Stimulated activated CD8-positive, alpha-beta memory T cell treated with anti-CD3 and anti-CD28 coated beads, Interleukin-15, amount 100 ng/mL, for 24 hours (primary cell): ENCODE measurements around the gene PHPT1.

Experiments used
- DNase-seq: peaks from one replicate; pipeline ENCODE4 v3.0.0-alpha.2; 2020; ENCODE audit warnings: low read depth

Gene PHPT1

DNA sequence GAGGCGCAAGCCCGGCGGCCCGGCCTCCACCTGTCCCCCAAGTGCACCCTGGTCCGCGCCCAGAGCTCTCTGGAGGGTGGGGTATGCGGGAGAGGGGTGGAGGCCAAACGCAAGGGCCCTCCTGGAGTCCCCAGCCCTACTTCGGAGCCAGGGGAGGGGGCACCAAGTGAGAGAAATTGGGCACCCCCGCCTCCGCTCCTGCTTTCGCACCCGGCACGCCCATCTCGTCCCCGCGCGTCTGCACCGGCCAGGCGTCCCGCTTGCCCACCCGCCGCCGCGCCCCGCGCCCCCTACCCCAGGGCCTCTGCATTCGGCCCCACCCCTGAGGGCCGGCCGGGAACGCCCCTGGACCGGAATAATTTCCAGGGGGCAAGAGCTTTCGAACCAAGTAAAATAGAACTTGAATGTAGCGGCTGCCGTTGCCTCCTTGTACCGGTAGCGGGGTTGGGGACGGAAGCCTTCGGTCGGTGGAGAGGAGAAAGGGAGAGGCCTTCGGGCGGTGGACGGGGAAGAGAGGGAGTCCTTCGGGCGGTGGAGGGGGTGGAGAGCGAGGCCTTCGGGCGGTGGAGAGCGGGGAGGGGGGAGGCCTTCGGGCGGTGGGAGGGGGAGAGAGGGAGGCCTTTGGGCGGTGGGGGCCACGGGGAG, 694 bp upstream of the PHPT1 start:
- no peak for DNase-seq

DNA sequence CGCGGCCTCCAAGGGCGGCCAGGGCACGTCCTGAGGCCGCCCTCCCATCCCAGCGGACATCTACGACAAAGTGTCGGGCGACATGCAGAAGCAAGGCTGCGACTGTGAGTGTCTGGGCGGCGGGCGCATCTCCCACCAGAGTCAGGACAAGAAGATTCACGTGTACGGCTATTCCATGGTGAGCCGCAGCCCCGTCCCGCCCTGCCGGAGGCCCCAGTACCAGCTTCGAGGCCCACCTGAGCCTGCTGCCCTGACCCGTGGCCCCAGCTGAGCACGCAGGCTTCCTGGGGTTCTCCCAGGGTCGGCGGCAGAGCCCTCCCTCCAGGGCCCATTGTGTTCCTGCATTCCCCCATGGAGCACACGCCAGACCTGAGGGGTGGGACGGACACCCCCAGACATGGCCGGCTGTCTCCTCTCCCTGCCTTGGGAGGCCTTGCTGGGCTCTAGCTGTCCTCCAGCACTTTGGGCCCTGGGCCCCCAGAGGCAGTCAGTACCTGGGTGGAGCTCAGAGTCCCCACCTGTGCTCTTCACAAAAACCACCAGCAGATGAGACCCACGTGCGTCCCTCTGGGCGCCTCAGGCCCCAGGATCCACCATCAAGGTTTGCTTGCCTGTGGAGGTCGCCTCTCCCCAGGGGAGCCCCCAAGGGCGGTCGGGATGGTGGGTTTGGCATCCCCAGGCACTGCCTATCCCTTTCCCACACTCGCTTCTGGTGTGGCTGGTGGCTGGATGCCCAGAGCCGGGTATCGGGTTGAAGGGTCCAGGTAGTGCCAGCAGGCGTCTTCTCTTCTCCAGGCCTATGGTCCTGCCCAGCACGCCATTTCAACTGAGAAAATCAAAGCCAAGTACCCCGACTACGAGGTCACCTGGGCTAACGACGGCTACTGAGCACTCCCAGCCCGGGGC, 1.0 kb downstream of the PHPT1 start:
- DNase-seq, result no peak

DNA sequence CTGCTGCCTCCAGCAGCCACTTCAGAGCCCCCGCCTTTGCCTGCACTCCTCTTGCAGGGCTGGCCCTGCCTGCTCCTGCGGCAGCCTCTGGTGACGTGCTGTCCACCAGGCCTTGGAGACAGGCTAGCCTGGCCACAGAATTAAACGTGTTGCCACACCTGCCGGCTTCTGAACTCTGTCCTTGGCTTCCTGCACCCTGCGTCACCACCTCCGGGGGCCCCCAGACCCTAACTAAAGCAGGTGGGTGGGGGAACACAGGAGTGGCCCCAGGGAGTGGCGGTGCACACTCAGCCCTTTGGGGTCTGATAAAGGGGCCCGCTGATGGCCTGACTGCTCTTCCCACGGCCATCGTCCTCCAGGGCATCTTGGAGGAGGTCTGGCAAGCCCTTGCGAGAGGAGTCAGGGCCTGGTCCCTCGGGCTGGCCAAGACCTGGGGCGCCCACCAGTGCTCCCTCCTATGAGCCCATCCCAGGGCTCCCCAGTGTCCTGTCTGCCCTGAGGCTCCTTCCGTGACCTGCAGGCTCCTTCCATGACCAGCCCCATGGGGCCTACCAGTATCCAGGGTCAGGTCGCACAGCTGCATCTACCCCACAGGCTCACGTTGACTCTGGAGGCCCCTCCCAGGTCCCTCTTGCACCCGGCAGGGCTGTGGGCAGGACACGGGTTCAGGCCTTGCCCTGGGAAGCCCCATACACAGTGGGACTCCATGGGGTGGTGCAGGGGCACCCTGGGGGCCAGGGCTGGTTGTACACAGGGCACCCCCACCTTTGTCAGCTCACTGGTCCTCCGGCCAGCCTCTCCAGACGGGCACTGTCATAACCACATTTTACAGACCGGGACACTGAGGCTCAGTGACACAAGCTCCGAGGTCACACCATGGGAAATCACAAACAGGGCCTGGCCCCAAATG, 1.9 kb downstream of the PHPT1 start:
- DNase-seq, result no peak

DNA sequence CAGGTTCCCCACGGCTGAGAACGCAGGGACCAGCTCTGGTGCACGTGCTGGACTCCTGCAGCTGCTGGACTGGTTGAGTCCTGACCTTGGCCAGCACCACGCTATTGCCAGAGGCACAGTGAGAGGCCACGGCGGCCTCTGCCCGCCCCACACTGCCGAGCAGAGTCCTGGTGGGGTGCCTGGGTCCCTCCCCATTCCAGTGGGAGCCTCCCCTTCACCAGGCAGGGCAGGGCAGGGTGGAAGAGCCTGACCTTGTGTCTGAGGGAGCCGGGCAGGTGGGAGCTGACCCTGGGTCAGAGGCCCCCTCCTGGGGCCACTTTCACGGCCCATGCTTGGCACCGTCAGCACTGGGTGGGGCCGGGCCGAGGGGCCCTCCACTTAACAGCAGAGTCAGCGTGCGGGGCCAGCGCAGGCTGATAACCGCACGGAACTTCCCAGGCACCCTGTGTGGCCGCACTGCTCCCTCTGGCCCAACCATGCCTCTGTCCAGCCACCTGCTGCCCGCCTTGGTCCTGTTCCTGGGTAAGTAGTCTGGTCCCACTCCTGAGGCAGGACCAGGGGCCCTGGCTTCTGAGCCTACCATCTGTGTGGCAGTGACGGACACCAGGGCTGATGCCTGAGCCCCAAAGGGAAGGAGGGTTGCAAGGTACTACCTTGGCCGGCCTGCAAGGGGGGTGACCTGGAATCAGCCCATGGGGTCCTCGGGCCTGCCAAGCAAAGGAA, 2.9 kb downstream of the PHPT1 start, which contains the start of gene MAMDC4:
MAMDC4 (plus strand) TSS at position 406 of the 723 bp plus-strand sequence; CDS start at position 477, 71 bp downstream.
- DNase-seq, result no peak

DNA sequence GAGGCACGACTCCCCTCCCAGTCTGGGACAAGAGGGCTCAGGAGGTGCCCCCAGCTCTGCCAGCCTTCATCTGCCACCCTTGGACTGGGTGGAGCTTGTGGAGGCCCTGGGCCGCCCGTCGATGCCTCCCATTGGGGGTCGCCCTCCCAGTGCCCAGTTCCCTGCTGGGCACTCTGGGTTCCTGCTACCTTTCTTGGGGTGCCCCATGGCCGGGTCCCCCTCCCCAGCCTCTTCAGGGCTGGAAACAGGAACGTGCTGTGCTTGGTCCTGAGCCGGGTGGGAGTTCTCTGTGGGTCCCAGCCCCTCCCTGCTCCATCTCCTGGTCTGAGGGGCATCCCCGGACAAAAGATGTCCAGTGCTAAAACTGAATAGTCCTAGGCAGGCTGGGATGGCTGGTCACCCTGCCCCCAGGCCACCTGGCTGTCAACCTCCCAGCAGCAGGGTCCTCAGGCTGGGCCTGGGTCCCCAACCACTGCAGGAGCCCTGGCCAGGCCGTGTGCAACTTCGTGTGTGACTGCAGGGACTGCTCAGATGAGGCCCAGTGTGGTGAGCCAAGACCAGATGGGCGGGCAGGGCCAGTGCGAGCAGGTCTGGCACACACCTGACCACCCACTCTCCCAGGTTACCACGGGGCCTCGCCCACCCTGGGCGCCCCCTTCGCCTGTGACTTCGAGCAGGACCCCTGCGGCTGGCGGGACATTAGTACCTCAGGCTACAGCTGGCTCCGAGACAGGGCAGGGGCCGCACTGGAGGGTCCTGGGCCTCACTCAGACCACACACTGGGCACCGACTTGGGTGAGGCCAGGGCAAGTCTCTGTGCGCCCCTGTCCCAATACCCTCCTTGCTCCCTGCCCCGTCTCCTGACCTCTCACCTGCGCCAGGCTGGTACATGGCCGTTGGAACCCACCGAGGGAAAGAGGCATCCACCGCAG, 3.7 kb downstream of the PHPT1 start:
- DNase-seq, result no peak

DNA sequence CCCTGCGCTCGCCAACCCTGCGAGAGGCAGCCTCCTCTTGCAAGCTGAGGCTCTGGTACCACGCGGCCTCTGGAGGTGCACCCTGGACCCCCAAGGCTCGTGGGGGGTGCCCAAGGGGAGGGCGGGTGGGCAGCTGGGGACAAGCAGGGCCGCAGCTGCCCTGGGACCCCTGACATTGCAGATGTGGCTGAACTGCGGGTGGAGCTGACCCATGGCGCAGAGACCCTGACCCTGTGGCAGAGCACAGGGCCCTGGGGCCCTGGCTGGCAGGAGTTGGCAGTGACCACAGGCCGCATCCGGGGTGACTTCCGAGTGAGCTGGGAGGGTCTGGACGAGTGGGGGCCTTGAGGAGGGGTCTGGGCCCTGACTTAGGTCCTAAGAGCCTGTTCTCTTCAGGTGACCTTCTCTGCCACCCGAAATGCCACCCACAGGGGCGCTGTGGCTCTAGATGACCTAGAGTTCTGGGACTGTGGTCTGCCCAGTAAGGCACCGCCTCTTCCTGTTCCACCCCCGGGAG, 4.4 kb downstream of the PHPT1 start:
- DNase-seq, result no peak

DNA sequence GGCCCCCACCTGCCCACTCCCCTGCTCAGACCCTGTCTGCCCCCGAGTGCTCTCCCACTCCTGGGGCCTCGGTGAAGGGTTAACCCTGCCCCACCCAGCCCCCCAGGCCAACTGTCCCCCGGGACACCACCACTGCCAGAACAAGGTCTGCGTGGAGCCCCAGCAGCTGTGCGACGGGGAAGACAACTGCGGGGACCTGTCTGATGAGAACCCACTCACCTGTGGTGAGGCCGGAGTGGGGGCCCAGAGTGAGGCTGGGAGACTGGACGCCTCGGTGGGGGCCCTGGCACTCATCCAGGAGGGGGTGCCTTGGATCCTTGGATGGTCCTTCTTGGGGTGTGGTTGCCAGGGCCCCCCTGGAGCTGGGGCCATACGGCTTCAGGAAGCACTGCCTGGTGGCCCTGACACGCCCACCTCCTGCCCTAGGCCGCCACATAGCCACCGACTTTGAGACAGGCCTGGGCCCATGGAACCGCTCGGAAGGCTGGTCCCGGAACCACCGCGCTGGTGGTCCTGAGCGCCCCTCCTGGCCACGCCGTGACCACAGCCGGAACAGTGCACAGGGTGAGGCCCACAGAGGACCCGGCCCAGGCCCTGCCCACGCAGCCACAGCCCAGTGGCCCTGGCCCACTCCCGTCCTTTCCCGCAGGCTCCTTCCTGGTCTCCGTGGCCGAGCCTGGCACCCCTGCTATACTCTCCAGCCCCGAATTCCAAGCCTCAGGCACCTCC, 5.1 kb downstream of the PHPT1 start:
- no peak for DNase-seq

DNA sequence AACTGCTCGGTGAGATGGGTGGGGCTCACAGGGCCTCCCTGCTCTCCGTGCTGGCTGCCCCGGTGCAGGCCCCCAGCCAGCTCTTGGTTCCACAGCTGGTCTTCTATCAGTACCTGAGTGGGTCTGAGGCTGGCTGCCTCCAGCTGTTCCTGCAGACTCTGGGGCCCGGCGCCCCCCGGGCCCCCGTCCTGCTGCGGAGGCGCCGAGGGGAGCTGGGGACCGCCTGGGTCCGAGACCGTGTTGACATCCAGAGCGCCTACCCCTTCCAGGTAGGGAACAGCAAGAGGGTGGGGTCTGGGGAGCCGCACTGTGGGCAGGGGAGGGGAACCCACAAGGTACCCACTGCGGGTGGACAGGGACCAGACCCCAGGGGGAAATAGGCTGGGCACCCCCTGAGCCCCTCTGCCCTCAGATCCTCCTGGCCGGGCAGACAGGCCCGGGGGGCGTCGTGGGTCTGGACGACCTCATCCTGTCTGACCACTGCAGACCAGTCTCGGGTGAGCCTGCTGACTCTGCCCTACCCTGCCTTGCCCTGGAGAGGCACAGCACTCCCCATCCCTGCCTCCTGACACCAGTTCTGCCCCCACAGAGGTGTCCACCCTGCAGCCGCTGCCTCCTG, 5.7 kb downstream of the PHPT1 start:
- no peak for DNase-seq

DNA sequence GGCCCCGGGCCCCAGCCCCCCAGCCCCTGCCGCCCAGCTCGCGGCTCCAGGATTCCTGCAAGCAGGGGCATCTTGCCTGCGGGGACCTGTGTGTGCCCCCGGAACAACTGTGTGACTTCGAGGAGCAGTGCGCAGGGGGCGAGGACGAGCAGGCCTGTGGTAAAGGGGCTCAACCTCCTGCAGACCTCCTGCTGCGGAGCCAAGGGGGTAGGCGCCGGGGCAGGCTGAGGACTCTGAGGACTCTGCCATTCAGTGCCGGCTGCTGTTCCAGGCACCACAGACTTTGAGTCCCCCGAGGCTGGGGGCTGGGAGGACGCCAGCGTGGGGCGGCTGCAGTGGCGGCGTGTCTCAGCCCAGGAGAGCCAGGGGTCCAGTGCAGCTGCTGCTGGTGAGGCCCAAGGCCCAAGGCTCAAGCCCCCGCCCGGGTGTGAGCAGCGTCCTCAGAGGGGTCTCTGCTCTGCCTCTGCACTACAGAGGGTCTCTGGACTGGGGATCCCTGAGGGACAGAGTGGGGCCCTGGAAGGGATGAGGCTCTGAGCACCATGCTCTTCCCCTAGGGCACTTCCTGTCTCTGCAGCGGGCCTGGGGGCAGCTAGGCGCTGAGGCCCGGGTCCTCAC, 6.4 kb downstream of the PHPT1 start:
- DNase-seq, result no peak

DNA sequence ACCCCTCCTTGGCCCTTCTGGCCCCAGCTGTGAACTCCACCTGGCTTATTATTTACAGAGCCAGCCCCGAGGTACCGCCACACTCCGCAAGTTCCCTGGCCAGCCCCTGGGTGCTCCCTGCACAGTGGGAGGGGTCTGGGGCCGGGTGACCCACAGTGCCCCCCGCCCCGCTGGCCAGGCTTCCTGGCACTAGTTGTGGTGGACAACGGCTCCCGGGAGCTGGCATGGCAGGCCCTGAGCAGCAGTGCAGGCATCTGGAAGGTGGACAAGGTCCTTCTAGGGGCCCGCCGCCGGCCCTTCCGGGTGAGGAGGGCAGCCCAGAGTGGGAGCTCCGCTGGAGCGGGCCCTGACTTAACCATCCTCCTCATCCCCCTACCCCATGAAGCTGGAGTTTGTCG, 6.9 kb downstream of the PHPT1 start:
- no peak for DNase-seq

DNA sequence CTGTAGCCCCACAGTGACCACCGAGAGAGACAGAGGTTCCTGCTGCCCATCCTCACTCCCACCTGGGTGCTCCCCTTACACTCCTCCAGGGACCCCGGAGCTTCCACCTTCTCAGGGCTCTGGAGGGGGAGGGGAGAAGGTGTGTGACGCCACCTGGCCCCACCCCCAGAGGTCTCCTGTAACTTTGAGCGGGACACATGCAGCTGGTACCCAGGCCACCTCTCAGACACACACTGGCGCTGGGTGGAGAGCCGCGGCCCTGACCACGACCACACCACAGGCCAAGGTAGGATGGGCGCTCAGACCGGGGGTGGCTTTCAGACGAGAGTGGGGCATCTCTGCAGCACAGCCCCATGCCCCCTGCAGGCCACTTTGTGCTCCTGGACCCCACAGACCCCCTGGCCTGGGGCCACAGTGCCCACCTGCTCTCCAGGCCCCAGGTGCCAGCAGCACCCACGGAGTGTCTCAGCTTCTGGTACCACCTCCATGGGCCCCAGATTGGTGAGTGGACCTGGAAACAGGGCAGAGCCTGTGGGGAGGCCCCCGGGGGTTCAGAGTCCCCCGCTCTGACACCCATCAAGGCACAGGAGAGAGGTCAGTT, 7.4 kb downstream of the PHPT1 start:
- DNase-seq, result no peak

DNA sequence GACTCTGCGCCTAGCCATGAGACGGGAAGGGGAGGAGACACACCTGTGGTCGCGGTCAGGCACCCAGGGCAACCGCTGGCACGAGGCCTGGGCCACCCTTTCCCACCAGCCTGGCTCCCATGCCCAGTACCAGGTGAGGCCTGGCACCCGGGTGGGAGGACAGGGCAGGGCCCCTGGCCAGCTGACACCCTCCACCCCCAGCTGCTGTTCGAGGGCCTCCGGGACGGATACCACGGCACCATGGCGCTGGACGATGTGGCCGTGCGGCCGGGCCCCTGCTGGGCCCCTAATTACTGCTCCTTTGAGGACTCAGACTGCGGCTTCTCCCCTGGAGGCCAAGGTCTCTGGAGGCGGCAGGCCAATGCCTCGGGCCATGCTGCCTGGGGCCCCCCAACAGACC, 8.0 kb downstream of the PHPT1 start:
- DNase-seq, result no peak

DNA sequence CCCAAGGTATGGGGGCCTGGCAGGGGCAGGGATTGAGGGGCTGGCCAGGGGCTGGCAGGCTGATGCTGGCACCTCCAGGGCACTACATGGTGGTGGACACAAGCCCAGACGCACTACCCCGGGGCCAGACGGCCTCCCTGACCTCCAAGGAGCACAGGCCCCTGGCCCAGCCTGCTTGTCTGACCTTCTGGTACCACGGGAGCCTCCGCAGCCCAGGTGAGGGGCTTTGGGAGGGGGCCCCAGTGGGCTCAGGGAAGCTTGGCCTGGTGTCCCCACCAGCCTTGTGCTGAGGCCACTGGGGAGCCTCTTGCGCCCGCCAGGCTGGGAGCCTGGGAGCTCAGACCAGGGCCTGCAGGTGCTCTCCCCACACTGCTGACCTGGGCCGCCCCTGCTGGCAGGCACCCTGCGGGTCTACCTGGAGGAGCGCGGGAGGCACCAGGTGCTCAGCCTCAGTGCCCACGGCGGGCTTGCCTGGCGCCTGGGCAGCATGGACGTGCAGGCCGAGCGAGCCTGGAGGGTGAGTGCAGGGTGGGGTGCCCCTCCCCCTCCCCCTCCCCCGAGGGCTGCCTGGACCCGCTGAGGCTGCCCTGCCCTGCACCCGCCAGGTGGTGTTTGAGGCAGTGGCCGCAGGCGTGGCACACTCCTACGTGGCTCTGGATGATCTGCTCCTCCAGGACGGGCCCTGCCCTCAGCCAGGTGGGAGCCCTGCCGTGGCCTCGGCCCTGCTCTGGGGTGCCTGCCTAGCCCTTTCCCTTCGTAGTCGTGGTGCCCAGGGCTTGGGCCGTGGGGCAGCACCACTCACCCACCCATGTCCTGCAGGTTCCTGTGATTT, 8.6 kb downstream of the PHPT1 start:
- no peak for DNase-seq

DNA sequence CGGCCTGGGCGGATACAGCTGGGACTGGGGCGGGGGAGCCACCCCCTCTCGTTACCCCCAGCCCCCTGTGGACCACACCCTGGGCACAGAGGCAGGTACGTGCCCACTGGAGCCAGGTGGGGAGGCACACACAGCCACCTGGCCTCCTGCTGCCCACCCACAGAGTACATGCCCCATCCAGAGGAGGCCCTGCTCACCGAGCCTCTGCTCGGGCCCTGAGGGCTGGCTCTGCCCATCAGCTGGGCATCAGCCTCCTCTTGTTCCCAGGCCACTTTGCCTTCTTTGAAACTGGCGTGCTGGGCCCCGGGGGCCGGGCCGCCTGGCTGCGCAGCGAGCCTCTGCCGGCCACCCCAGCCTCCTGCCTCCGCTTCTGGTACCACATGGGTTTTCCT, 9.2 kb downstream of the PHPT1 start:
- no peak for DNase-seq

DNA sequence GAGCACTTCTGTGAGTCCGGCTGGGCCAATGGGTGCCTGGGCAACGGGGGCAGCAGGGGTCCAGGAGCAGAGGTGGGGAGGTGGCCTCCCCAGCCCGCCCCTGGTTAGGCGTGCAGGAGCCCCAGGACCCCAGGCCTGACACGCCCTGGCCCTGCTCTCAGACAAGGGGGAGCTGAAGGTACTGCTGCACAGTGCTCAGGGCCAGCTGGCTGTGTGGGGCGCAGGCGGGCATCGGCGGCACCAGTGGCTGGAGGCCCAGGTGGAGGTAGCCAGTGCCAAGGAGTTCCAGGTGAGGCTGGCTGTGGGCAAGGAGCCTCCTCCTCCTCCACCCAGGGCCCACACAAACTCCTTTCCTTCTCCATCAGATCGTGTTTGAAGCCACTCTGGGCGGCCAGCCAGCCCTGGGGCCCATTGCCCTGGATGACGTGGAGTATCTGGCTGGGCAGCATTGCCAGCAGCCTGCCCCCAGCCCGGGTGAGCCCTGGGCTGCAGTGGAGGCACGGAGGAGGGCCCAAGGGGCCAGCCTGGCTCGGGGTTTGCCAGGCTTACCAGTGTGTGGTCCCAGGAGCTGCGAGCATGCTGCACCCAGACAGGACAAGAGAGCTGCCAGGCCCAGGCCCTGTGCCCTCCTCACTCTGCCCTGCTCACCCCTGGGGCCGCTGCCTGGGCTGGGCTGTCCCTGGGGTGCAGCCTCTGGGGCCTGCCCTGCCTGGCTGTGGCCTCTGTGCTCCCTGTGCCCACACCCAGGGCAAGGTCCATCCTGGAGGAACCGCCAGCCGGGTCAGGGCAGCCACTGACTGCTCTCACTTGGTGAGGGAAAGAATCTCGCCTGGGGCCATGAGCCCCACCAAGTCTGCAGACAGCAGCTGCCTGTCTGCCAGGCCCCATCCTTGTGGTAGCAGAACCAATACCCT, 9.9 kb downstream of the PHPT1 start:
- DNase-seq, result no peak

DNA sequence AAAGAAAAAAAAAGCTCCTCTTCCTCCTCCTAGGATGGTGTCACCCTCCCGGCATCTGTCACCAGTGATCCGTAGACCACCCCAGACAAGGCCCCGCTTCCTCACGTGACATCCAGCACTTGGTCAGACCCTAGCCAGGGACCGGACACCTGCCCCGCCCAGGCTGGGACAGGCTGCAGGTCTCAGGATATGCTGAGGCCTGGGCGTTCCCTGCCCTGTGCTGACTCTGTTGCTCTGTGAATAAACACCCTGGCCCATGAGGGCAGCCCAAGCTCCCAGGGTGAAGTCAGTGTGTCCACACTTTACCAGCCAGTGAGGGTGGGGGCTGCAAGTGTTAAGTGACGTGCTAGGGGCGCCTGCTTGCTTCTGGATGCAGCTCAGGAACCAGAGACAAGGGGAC, 11.3 kb downstream of the PHPT1 start:
- DNase-seq, result no peak
